Panc1 (cell line): ENCODE data around the gene MUC22. TPM values are rescaled to one million over a fixed set of nuclear protein-coding genes. Genes with fewer than 3 reads are reported as not detected.

Source experiments
- ATAC-seq: fragments of 200-7000 bp; cut with Tn5 transposase; 2 replicates; pipeline ENCODE4 v1.9.1; 2020; ENCODE audit warnings: mild to moderate bottlenecking, moderate library complexity
- BruUV-seq: library from RNA; stranded (reverse); fragments of 400-500 nt; replicated peaks from 2 replicates; lab custom pipeline; 2021; lab: Mats Ljungman, UMichigan
- CTCF ChIA-PET: fragments of 300-600 bp; sonication (Branson Sonifier 250); formaldehyde crosslinking; loops from one replicate; lab custom pipeline; 2022; ENCODE audit warnings: antibody characterized with exemption; lab: Charles Lee
- POLR2A ChIA-PET: fragments of 300-600 bp; sonication (Branson Sonifier 250); formaldehyde crosslinking; loops from one replicate; lab custom pipeline; 2022; ENCODE audit warnings: antibody characterized with exemption; lab: Charles Lee
- DNase-seq: peaks from one replicate; pipeline ENCODE4 v3.0.0-alpha.2; 2010; ENCODE audit warnings: low read depth, low spot score
- H3K27ac ChIP-seq: 2 replicates; pipeline ENCODE4 v1.5.1; 2011; ENCODE audit warnings: mild to moderate bottlenecking, low read length, inconsistent platforms
- H3K27me3 ChIP-seq: fragments of 200-500 bp; sonication (Bioruptor generic); 2 replicates; pipeline ENCODE4 v1.6.0; 2014; ENCODE audit warnings: low read length, inconsistent platforms; ENCODE audit not compliant: control insufficient read depth, insufficient read depth
- H3K36me3 ChIP-seq: fragments of 200-500 bp; sonication (Bioruptor generic); 2 replicates; pipeline ENCODE4 v1.5.1; 2014; ENCODE audit warnings: inconsistent platforms, mild to moderate bottlenecking, low read length, moderate library complexity; ENCODE audit not compliant: control insufficient read depth, insufficient read depth
- H3K4me1 ChIP-seq: 2 replicates; pipeline ENCODE4 v1.5.1; 2011; ENCODE audit warnings: inconsistent platforms, mild to moderate bottlenecking, low read length, moderate library complexity; ENCODE audit not compliant: control insufficient read depth, insufficient read depth
- H3K4me3 ChIP-seq, 2 experiments: 2 replicates each; pipeline ENCODE4 v1.5.1; 2011 to 2012; ENCODE audit warnings: low read depth in 2 of 2, low read length in 2 of 2, mild to moderate bottlenecking in 2 of 2, inconsistent platforms in 1 of 2, moderate library complexity in 1 of 2
- H3K9me3 ChIP-seq: fragments of 200-500 bp; sonication (Bioruptor generic); 2 replicates; pipeline ENCODE4 v1.5.1; 2014; ENCODE audit warnings: low read depth, mild to moderate bottlenecking, inconsistent platforms, low read length, moderate library complexity; ENCODE audit not compliant: control insufficient read depth, insufficient read depth
- POLR2AphosphoS5 ChIP-seq: IDR thresholded peaks from 2 replicates; pipeline ENCODE4 v1.6.1; 2012; ENCODE audit warnings: mild to moderate bottlenecking, low read depth, low read length, moderate library complexity
- SIN3A ChIP-seq: IDR thresholded peaks from 2 replicates; pipeline ENCODE4 v1.6.1; 2012; ENCODE audit warnings: low read depth, mild to moderate bottlenecking, low read length, moderate library complexity, borderline replicate concordance; ENCODE audit not compliant: insufficient read depth
- TCF7L2 ChIP-seq: IDR thresholded peaks from 2 replicates; pipeline ENCODE4 v1.6.1; 2011; ENCODE audit warnings: mild to moderate bottlenecking, low read depth, low read length, inconsistent platforms
- in situ Hi-C: cut with HindIII; loops from 2 replicates; pipeline ENCODE4 v1.10.0; 2016; ENCODE audit warnings: low sequenced_read_pairs, low pct_unique_long_range_greater_than_20kb
- intact Hi-C: fragments of 100-400 bp; cut with micrococcal nuclease; formaldehyde crosslinking; loops from one replicate; pipeline ENCODE4 v1.10.0; 2022; ENCODE audit not compliant: unreplicated experiment
- total RNA-seq: library from RNA; stranded (reverse); gene quantifications from one replicate; pipeline ENCODE4 v1.2.1, GENCODE V29; 2021; ENCODE audit not compliant: unreplicated experiment
- TF ChIP-seq, protein P1 (sequence below): fragments of 450-650 bp; IDR thresholded peaks from 2 replicates; pipeline ENCODE4 v1.5.1; 2017; ENCODE audit warnings: mild to moderate bottlenecking
- TF ChIP-seq, protein P2 (sequence below), 2 experiments: IDR thresholded peaks; 2 replicates each; pipeline ENCODE4 v1.6.1; 2011 to 2012; ENCODE audit warnings: low read depth in 2 of 2, control low read depth in 1 of 2, low read length in 1 of 2, mild to moderate bottlenecking in 1 of 2, moderate library complexity in 1 of 2; ENCODE audit not compliant: insufficient read depth in 1 of 2

Gene MUC22
- total RNA-seq, 1 experiment from 2014 or later = not detected

DNA sequence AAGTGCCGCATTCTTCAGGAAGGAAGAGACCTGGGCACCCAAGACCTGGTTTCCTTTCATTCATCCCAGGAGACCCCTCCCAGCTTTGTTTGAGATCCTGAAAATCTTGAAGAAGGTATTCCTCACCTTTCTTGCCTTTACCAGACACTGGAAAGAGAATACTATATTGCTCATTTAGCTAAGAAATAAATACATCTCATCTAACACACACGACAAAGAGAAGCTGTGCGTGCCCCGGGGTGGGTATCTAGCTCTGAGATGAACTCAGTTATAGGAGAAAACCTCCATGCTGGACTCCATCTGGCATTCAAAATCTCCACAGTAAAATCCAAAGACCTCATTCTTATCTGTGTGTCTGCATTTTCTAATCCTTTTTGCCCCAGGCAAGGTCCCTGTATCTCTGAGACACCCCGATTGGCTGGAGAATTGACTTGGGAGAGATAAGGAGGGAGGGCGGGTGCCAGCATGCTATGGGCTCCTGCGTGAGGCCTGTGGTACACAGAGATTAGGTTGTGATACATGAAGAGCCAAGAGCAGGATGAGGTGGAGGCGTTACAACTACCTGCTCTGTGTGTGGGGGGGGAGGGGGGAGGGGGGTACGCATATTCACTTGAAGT, 22.0 kb upstream of the MUC22 start:
- intact Hi-C loops = no loop called here
- BruUV-seq = no TSS peak
- in situ Hi-C loops = no loop called here
- Histone ChIP-seq H3K36me3 (no peaks in the 10 kb centered on the region), H3K4me1 (no peaks in the 10 kb centered on the region; the same call in 1 of the 2 replicates), H3K4me3 (no peak overlapping the region), H3K9me3 (no peaks in the 10 kb centered on the region), H3K27me3 (no peaks in the 10 kb centered on the region), H3K27ac (no peak overlapping the region)
- no peak for DNase-seq
- ChIA-PET POLR2A (no interaction called here), CTCF (no interaction called here)
- TF ChIP-seq, protein P1, sequence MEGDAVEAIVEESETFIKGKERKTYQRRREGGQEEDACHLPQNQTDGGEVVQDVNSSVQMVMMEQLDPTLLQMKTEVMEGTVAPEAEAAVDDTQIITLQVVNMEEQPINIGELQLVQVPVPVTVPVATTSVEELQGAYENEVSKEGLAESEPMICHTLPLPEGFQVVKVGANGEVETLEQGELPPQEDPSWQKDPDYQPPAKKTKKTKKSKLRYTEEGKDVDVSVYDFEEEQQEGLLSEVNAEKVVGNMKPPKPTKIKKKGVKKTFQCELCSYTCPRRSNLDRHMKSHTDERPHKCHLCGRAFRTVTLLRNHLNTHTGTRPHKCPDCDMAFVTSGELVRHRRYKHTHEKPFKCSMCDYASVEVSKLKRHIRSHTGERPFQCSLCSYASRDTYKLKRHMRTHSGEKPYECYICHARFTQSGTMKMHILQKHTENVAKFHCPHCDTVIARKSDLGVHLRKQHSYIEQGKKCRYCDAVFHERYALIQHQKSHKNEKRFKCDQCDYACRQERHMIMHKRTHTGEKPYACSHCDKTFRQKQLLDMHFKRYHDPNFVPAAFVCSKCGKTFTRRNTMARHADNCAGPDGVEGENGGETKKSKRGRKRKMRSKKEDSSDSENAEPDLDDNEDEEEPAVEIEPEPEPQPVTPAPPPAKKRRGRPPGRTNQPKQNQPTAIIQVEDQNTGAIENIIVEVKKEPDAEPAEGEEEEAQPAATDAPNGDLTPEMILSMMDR = no peak
- TF ChIP-seq, protein P2, sequence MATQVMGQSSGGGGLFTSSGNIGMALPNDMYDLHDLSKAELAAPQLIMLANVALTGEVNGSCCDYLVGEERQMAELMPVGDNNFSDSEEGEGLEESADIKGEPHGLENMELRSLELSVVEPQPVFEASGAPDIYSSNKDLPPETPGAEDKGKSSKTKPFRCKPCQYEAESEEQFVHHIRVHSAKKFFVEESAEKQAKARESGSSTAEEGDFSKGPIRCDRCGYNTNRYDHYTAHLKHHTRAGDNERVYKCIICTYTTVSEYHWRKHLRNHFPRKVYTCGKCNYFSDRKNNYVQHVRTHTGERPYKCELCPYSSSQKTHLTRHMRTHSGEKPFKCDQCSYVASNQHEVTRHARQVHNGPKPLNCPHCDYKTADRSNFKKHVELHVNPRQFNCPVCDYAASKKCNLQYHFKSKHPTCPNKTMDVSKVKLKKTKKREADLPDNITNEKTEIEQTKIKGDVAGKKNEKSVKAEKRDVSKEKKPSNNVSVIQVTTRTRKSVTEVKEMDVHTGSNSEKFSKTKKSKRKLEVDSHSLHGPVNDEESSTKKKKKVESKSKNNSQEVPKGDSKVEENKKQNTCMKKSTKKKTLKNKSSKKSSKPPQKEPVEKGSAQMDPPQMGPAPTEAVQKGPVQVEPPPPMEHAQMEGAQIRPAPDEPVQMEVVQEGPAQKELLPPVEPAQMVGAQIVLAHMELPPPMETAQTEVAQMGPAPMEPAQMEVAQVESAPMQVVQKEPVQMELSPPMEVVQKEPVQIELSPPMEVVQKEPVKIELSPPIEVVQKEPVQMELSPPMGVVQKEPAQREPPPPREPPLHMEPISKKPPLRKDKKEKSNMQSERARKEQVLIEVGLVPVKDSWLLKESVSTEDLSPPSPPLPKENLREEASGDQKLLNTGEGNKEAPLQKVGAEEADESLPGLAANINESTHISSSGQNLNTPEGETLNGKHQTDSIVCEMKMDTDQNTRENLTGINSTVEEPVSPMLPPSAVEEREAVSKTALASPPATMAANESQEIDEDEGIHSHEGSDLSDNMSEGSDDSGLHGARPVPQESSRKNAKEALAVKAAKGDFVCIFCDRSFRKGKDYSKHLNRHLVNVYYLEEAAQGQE (IDR thresholded peaks at IDR 0.05; ENCODE audit: insufficient read depth in 1 of 2, low read depth in 2 of 2, low read length in 1 of 2) = no peak
- TF ChIP-seq TCF7L2 = no peak
- no peak for TF ChIP-seq SIN3A
- no peak for TF ChIP-seq POLR2AphosphoS5
- no peak for ATAC-seq

DNA sequence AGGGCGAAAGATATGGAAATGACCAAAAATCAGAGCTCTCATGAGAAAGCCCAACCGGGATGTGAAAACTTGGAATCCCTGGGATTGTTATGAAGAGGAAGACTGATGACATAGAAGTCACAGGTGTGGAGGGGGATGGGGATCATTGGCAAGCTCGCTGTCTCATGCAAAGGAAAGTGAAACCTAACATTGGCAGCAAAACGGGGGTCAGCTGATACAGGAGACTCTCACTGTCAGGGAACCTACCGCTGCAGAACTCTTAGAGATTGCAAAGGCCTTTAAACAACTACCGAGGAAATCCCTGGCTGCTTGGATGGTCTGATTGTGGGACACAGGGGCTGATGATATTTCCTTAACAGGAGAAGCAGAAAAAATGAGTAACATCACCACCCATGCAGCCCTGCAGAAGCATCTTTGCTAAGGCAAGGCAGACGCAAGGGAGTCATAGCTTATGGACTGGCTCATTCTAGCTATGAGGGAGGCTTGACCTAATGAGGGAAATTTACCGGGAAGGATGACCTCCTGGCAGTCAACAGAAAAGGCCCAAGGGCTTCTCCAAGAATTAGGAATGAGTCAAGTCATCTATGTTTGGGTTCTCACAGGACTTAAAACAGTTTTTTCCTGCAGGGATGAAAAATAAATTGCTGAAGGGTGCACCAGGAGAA, 19.7 kb upstream of the MUC22 start:
- H3K36me3 ChIP-seq = no peaks in the 10 kb centered on the region
- POLR2A ChIA-PET = no interaction called here
- no peaks in the 10 kb centered on the region for H3K9me3 ChIP-seq
- intact Hi-C loops = no loop called here
- ATAC-seq = peak; percentile 45; the same call in 1 of the 2 replicates
- in situ Hi-C loops = no loop called here
- DNase-seq = no peak
- no peaks in the 10 kb centered on the region; the same call in 1 of the 2 replicates for H3K4me1 ChIP-seq
- no peaks in the 10 kb centered on the region for H3K27me3 ChIP-seq
- H3K27ac ChIP-seq = no peak overlapping the region
- CTCF ChIA-PET = no interaction called here
- BruUV-seq = no TSS peak
- peak overlapping the region in 1 of 2 experiments; percentile 5; a peak in 1 of 4 replicates for H3K4me3 ChIP-seq
- TF ChIP-seq, protein P1 = no peak
- TF ChIP-seq TCF7L2 = no peak
- TF ChIP-seq SIN3A = no peak
- TF ChIP-seq POLR2AphosphoS5 = no peak
- TF ChIP-seq, protein P2 (IDR thresholded peaks at IDR 0.05; ENCODE audit: insufficient read depth in 1 of 2, low read depth in 2 of 2, low read length in 1 of 2) = no peak
